GM19035 (cell line): ENCODE measurements around the gene NFKBIE.

ENCODE experiments used
- ATAC-seq: cut with Tn5 transposase; IDR thresholded peaks from one replicate; pipeline ENCODE4 v1.9.1; 2021; ENCODE audit not compliant: unreplicated experiment

NFKBIE gene

GRCh38 chr6:44229376-44230033 is 35.8 kb downstream of the NFKBIE start:
- ATAC-seq: no peak

- ATAC-seq: no peak
Observed at GRCh38 chr6:44228836-44229235, 36.5 kb downstream of the NFKBIE start.

GRCh38 chr6:44228433-44228832 is 36.9 kb downstream of the NFKBIE start:
- ATAC-seq: no peak

- ATAC-seq: no peak
Observed at GRCh38 chr6:44228031-44228430, 37.3 kb downstream of the NFKBIE start.

- ATAC-seq: no peak
Observed at GRCh38 chr6:44227148-44227793, 38.1 kb downstream of the NFKBIE start.

GRCh38 chr6:44226368-44227147 is 38.8 kb downstream of the NFKBIE start:
- no peak for ATAC-seq

- ATAC-seq: no peak
Observed at GRCh38 chr6:44225579-44226325, 39.6 kb downstream of the NFKBIE start.

GRCh38 chr6:44224965-44225305 is 40.4 kb downstream of the NFKBIE start:
- no peak for ATAC-seq

DNA sequence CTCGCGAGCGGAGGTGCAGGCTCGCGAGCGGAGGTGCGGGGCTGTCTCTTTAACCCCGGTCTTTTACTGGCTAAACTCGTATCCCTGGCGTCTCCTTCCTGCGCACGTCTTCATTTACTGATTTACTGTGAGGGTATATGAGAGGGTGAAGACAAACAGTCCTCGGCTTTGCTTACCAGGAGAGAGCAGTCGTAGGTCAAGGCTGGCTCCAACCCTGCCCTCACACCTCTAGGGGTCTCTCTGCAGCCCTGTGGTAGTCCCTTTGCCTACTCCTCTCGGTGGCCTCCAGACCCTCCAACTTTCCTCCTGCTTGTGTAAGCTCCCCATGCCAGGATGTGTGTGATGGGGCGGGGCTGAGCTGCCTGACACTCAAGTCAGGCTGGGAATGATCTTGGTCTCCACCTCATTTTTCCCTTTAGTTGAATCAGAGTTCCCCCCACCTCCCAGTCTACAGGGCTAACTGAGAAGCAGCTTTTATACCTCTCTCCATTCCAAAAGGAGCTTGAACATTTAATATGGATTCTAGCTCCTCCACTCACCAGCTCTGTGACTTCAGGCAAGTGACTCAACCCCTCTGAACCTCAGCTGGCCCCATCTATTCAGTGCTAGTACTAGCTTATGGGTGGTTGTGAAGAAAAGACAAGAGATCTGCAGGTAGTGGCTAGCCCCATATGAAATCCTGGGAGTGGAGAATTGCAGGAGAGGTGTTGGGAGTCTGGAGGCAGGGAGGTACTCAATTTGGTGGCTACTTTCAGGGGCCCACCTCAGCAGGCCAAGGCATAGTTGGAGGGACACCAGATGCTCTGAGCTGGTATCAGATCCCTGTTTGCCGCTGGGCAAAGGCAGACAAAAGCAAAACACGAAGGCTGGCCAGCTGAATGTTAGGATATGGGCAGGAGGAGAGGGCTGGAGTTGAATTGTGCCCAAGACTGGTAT is 41.1 kb downstream of the NFKBIE start:
- ATAC-seq: peak; percentile 7

DNA sequence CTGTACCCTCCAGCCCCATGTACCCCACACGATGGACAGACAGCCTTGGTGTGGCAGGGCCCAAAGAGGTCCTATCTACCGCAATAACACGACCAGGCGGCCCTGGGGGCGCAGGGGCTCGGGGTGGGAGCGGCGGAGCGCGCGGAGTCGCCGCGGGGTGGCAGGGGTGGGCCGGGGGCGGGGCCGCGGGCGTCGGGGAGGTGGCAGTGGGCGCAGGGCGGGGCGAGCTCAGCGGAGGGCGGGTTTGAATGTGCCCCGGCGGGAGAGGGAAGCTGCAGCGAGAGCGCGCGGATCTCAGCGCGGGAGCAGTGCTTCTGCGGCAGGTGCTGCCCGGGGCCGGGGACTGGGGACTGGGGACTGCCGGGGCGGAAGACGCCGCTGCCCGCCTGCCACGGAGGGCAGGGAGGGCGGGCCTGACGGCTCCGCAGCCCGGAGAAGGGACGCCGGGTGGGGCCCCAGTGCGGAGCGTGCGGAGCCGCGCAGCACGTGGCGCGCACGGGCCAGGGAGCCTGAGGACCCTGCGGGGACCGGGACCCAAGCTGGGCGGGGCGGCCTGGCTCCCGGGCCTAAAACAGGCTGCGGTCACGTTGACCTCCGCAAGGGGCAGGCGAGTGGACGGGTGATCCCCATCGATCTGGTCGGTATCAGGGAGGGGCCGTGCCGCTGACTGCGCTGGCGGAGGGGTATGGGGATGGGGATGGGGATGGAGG is 41.9 kb downstream of the NFKBIE start, which contains the start of gene SLC29A1:
Gene SLC29A1 (plus strand): TSS at position 277 of the 710 bp plus-strand sequence. CDS start 3,719 bp downstream, outside the sequence.
- peak; percentile 52 for ATAC-seq

DNA sequence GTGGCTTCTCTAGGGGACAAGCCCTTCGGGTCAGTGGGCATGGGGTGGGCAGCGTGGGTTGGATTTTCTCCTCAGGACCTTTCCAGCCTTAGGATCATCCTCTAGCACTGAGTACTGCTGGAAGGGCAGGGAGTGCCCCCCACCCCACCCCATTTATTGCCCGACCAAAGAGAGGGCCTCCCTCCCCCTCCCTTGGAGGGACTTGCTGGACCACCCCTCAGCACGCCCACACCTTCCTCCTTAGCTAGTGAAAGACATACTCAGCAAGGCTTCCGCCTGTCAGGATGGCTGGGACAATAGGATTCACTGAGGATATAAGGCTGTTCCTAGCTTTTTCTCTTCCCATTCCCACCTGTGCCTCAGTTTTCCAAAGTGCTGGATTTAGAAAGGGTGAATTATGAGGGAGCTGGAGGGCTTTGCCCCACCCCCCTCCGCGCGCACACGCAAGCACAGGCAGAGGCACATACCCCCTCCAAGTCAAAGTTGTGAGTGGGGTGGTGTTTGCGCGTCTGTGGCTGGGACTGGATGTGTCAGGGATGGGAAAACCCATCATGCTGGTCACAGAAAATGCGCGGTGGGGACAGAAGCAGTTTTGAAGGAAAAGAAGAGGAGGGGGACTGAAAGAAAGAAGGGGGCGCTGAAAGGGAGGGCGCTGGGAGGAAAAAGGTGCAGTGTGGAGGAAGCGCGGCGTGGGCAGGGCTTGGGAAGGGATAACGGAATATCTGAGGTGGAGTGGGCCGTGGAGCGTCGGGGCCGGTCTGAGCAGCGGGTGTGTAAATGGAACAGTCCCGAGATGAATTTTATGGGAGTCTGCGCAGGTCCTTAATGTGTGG is 42.6 kb downstream of the NFKBIE start:
- no peak for ATAC-seq

DNA sequence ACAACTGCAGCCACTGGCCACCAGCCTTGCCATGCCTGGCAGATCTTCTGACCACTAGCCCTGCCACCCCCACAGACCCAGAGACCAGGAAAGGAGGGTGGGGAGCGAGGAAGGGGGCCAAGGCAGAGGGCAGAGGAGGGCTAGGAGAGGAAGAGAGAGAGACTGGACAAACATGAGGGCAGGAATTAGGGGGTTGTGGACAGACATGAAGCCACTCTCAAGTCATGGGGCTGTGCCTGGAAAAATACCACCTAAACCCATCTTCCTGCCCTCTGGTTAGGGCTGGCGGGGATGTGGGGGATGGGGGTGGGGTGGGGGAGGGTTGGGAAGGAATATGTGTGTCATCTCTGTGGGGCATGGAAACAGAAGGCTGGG is 43.4 kb downstream of the NFKBIE start:
- no peak for ATAC-seq

DNA sequence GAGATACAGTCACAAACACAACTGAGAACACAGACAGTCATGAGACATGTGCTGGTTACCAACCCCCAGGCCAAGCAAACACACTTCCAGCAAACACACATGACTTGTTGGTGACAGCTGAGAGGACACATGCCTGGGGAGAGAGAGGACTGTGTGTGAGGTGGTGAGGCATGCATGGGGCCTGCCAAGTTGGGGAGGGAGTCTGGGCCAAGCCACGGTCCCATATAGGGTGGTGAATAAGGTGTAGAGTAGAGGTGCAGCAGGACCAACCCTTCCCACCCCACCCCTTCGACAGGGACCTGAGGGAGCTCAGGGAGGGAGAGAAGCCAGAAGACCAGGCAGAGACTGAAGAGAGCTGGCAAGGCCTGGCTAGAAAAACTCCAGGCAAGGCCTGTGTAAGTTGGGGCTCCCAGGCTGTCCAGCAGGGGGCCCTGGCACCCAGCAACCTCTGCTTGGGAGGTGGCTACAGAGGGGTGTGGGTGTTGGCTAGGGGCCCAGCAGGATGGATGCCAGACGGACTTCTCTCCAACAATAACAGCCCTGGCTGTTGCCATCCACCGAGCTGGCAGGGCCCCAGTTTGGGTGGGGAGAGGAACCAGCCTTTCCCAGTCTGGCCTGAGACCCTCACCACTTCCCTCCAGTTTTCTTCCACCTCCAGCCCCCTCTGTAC is 43.9 kb downstream of the NFKBIE start:
- ATAC-seq: peak; percentile 43

DNA sequence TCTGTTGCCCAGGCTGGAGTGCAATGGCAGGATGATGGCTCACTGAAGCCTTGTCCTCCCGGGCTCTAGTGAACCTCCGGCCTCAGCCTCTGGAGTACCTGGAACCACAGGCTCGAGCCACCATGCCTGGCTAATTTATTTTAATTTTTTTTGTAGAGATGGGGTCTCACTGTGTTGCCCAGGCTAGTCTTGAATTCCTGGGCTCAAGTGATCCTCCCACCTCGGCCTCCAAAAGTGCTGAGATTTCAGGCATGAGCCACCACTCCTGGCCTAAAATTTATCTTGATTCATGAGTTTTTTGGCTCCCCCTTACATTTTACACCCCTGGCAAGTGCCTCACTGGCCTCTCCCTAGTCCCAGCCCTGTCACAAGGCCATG is 44.4 kb downstream of the NFKBIE start:
- no peak for ATAC-seq

GRCh38 chr6:44219815-44220784 is 45.3 kb downstream of the NFKBIE start:
- no peak for ATAC-seq

DNA sequence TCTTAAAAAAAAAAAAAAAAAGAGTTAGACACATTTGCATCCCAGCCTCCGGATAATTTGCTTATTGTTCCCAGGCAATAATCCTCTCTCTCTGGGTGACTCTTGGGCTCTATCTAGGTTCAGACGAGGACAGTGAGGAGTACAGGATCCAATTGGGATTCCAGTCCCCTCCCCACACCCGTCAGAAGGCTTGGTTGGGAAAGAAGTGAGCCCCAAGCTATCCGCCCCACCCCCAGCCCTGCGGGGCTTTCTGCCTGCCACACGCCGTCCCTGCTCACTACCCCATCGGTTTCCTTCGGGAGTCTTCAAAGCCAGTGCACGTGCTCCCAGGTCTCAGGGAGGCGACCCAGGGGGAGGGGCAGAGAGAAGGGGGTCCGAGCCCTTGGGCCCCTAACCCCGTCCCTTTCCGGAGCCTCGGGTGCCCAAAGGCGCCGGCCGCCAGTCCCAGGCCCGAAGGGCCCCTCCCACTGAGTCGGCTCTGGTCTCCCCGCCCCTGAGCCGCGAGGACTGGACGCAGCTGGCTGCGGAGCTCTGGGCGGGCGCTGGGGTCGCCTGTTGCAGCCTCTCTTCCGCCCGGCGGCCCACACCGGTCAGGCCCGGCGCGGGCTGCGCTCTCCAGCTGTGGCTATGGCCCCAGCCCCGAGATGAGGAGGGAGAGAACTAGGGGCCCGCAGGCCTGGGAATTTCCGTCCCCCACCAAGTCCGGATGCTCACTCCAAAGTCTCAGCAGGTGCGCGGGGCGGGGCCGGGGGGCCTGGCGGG is 46.1 kb downstream of the NFKBIE start:
- ATAC-seq: peak; percentile 57
